Activated CD4-positive, CD25-positive, alpha-beta regulatory T cell treated with anti-CD3 and anti-CD28 coated beads, Interleukin-2, amount 50 U/mL, for 16 hours (primary cell): ENCODE measurements around the gene CASS4.

Experiments
- DNase-seq: peaks from one replicate; pipeline ENCODE4 v3.0.0-alpha.2; 2020; ENCODE audit warnings: low read depth, low spot score

Gene CASS4

GRCh38 chr20:56504373-56505005, 92.4 kb downstream of the CASS4 start:
- no peak for DNase-seq

- no peak for DNase-seq
Measured at GRCh38 chr20:56506103-56506502, 94.0 kb downstream of the CASS4 start.
